NB4 (cell line): ENCODE data around the gene PSTPIP2.

ENCODE experiments used
- CTCF ChIP-seq: IDR thresholded peaks from one replicate; pipeline ENCODE4 v1.5.1; 2012; ENCODE audit warnings: low read depth, low read length
- POLR2A ChIP-seq: IDR thresholded peaks from 2 replicates; pipeline ENCODE4 v1.6.1; 2011; ENCODE audit warnings: mild to moderate bottlenecking; ENCODE audit not compliant: insufficient read length; ENCODE audit errors: extremely low read depth

- TF ChIP-seq CTCF (no peak), POLR2A (no peak)
These were observed 73.8 kb downstream of the PSTPIP2 start for GRCh38 chr18:45998244-45998643.
